Suprapubic skin (tissue), 3 donors: Measurements from ENCODE around the gene HES3.

Source experiments
- EP300 ChIP-seq: sonication (generic); formaldehyde crosslinking; IDR thresholded peaks from one replicate; pipeline ENCODE4 v1.6.1; 2017; ENCODE audit warnings: antibody characterized with exemption
- POLR2A ChIP-seq, 2 donors: fragments of 450-650 bp; IDR thresholded peaks; one replicate each; pipeline ENCODE4 v1.6.1; 2017; ENCODE audit warnings: antibody characterized with exemption in 2 of 2, mild to moderate bottlenecking in 2 of 2, moderate library complexity in 2 of 2
- TF ChIP-seq, protein P1 (sequence below), 2 donors: fragments of 200-600 bp in 1 of 2; fragments of 450-650 bp in 1 of 2; sonication (generic) in 1 of 2; IDR thresholded peaks; one replicate each; pipeline ENCODE4 v1.5.1; 2016 to 2019; ENCODE audit warnings: antibody characterized with exemption in 2 of 2, mild to moderate bottlenecking in 1 of 2, moderate library complexity in 1 of 2

DNA sequence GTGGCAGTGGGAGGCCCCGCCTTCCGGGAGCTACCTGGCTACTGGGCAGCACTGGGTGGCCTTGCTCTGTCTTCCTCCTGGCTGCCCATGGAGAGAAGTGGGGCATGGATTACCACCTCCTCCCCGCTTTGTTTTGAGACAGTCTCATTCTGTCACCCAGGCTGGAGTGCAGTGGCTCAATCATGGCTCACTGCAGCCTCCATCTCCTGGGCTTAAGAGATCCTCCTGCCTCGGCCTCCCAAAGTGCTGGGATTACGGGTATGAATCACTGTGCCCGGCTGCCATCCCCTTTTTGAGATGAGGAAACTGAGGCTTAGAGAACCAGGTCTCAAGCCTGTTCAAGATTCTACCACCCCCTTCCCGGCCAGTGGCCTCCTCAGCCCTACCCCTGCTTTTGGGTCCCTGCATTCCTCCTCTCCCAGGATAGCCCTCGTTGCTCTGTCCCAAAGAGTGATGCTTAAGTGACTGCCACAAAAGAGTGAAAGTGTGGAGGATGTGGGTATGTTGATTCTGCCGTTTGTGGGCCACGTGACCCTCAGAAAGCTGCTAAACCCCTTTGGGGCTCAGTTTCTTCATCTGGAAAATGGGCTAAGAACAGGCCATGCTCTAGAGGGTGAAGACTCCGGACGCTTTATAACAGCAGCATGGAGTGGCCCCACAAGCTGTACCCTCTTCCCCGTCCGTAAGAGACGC lies 7.8 kb downstream of the HES3 start:
- TF ChIP-seq, protein P1, sequence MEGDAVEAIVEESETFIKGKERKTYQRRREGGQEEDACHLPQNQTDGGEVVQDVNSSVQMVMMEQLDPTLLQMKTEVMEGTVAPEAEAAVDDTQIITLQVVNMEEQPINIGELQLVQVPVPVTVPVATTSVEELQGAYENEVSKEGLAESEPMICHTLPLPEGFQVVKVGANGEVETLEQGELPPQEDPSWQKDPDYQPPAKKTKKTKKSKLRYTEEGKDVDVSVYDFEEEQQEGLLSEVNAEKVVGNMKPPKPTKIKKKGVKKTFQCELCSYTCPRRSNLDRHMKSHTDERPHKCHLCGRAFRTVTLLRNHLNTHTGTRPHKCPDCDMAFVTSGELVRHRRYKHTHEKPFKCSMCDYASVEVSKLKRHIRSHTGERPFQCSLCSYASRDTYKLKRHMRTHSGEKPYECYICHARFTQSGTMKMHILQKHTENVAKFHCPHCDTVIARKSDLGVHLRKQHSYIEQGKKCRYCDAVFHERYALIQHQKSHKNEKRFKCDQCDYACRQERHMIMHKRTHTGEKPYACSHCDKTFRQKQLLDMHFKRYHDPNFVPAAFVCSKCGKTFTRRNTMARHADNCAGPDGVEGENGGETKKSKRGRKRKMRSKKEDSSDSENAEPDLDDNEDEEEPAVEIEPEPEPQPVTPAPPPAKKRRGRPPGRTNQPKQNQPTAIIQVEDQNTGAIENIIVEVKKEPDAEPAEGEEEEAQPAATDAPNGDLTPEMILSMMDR (IDR thresholded peaks at IDR 0.05), result no peak
- TF ChIP-seq EP300 (no peak), POLR2A (IDR thresholded peaks at IDR 0.05) (no peak)
